Endothelial cell of umbilical vein (primary cell): Measurements from ENCODE around the gene ZNF598. TPM values are rescaled to one million over a fixed set of nuclear protein-coding genes. Genes with fewer than 3 reads are reported as not detected.

ENCODE experiments used
- BruUV-seq: library from RNA; stranded (reverse); fragments of 400-500 nt; replicated peaks from 2 replicates; lab custom pipeline; 2021; lab: Mats Ljungman, UMichigan
- CTCF ChIA-PET: fragments of 300-600, 350-600 bp; sonication (Branson Sonifier 250); formaldehyde crosslinking; loops from one replicate; lab custom pipeline; 2021; ENCODE audit warnings: antibody characterized with exemption, inconsistent platforms; lab: Charles Lee
- POLR2A ChIA-PET: fragments of 300-600, 350-600 bp; sonication (Branson Sonifier 250); formaldehyde crosslinking; loops from one replicate; lab custom pipeline; 2021; ENCODE audit warnings: antibody characterized with exemption, inconsistent platforms; lab: Charles Lee
- DNase-seq: peaks from one replicate; pipeline ENCODE4 v3.0.0-alpha.2; 2011; ENCODE audit warnings: low read depth, low spot score
- FAIRE-seq: peaks from 2 replicates; lab custom pipeline; 2011; peaks lifted over from hg19 to GRCh38; lab: Jason Lieb, UNC
- H2AFZ ChIP-seq: 2 replicates; pipeline ENCODE4 v1.6.0; 2012; ENCODE audit warnings: low read depth, low read length, control low read depth, inconsistent platforms
- H3K27ac ChIP-seq: 2 replicates; pipeline ENCODE4 v1.5.1; 2011; ENCODE audit warnings: low read depth, mild to moderate bottlenecking, control low read depth, low read length, moderate library complexity; ENCODE audit not compliant: insufficient read depth
- H3K27me3 ChIP-seq, 2 experiments: 2 replicates each; pipeline versions ENCODE4 v1.6.0 to v1.6.1; 2011; ENCODE audit warnings: low read length in 2 of 2, mixed read lengths in 1 of 2; ENCODE audit not compliant: control insufficient read depth in 2 of 2, insufficient read depth in 2 of 2
- H3K36me3 ChIP-seq, 2 experiments: 2 replicates in 1 of 2; 3 replicates in 1 of 2; pipeline ENCODE4 v1.5.1; 2011; ENCODE audit warnings: low read length in 2 of 2, mild to moderate bottlenecking in 1 of 2, moderate library complexity in 1 of 2; ENCODE audit not compliant: control insufficient read depth in 2 of 2, insufficient read depth in 2 of 2; ENCODE audit errors: extremely low read depth in 1 of 2
- H3K4me1 ChIP-seq: 3 replicates; pipeline ENCODE4 v1.5.1; 2011; ENCODE audit warnings: mild to moderate bottlenecking, low read length; ENCODE audit not compliant: control insufficient read depth, insufficient read depth; ENCODE audit errors: extremely low read depth
- H3K4me2 ChIP-seq: 2 replicates; pipeline ENCODE4 v1.6.1; 2011; ENCODE audit warnings: low read length, control low read depth, mixed read lengths; ENCODE audit not compliant: insufficient read depth
- H3K4me3 ChIP-seq, 3 experiments: fragments of 200-600 bp in 1 of 3; sonication (generic), shearing (Covaris generic) in 1 of 3; replicated peaks in 1 of 3; 2 replicates each; pipeline ENCODE4 v1.5.1; 2011 to 2016; ENCODE audit warnings: control low read depth in 3 of 3, low read length in 3 of 3, mild to moderate bottlenecking in 2 of 3, inconsistent platforms in 1 of 3, low read depth in 1 of 3, moderate library complexity in 1 of 3; ENCODE audit not compliant: insufficient read depth in 1 of 3
- H3K79me2 ChIP-seq: 2 replicates; pipeline ENCODE4 v1.6.0; 2012; ENCODE audit warnings: low read length, inconsistent platforms; ENCODE audit not compliant: control insufficient read depth, insufficient read depth
- H3K9ac ChIP-seq: replicated peaks from 2 replicates; pipeline ENCODE3; 2011; ENCODE audit warnings: low read length, control low read depth; ENCODE audit not compliant: insufficient read depth; ENCODE audit errors: extremely low read depth
- H3K9me1 ChIP-seq: replicated peaks from 3 replicates; pipeline ENCODE4 v1.6.0; 2011; ENCODE audit warnings: mild to moderate bottlenecking, low read length; ENCODE audit not compliant: control insufficient read depth, insufficient read depth; ENCODE audit errors: extremely low read depth
- H3K9me3 ChIP-seq: replicated peaks from 2 replicates; pipeline ENCODE4 v1.5.1; 2012; ENCODE audit warnings: low read length, inconsistent platforms; ENCODE audit not compliant: control insufficient read depth, insufficient read depth
- H4K20me1 ChIP-seq: replicated peaks from 2 replicates; pipeline ENCODE3; 2011; ENCODE audit warnings: mild to moderate bottlenecking, low read length; ENCODE audit not compliant: control insufficient read depth, insufficient read depth; ENCODE audit errors: extremely low read depth
- CTCF ChIP-seq, 2 donors: IDR thresholded peaks; 1 replicate in 1 of 2; 2 replicates in 1 of 2; pipeline ENCODE4 v1.5.1; 2011; ENCODE audit warnings: low read length in 2 of 2, mild to moderate bottlenecking in 2 of 2, moderate library complexity in 2 of 2, control low read depth in 1 of 2, inconsistent platforms in 1 of 2, low read depth in 1 of 2; ENCODE audit not compliant: insufficient read depth in 1 of 2; ENCODE audit errors: extremely low read depth in 1 of 2
- EZH2 ChIP-seq: IDR thresholded peaks from 2 replicates; pipeline ENCODE4 v1.6.1; 2012; ENCODE audit warnings: borderline replicate concordance, low read depth, mild to moderate bottlenecking, moderate library complexity, low read length, inconsistent platforms; ENCODE audit not compliant: severe bottlenecking
- FOS ChIP-seq: IDR thresholded peaks from 2 replicates; pipeline ENCODE4 v1.6.1; 2011; ENCODE audit warnings: mild to moderate bottlenecking, low read length, moderate library complexity, borderline replicate concordance; ENCODE audit not compliant: insufficient read depth
- GATA2 ChIP-seq: IDR thresholded peaks from 2 replicates; pipeline ENCODE4 v1.7.0; 2011; ENCODE audit warnings: low read depth, mild to moderate bottlenecking, moderate library complexity, mixed read lengths, low read length; ENCODE audit not compliant: insufficient read length, insufficient read depth
- JUN ChIP-seq: IDR thresholded peaks from 2 replicates; pipeline ENCODE4 v1.6.1; 2011; ENCODE audit warnings: borderline replicate concordance, low read depth; ENCODE audit not compliant: insufficient read length, insufficient read depth
- MYC ChIP-seq: IDR thresholded peaks from one replicate; pipeline ENCODE4 v1.6.1; 2011; ENCODE audit warnings: mild to moderate bottlenecking, low read depth, low read length
- POLR2A ChIP-seq: IDR thresholded peaks from 2 replicates; pipeline ENCODE4 v1.6.1; 2012; ENCODE audit warnings: low read depth, mild to moderate bottlenecking, control low read depth, low read length
- dilution Hi-C: fragments of 300-500 bp; cut with MboI; formaldehyde crosslinking; loops from one replicate; pipeline ENCODE4 v1.15.0; 2019; ENCODE audit warnings: low sequenced_read_pairs; ENCODE audit not compliant: extremely low pct_ligation_motif_present
- intact Hi-C: fragments of 100-400 bp; cut with micrococcal nuclease; formaldehyde crosslinking; loops from one replicate; pipeline ENCODE4 v1.10.0; 2022
- polyA plus RNA-seq, 4 experiments: library from polyadenylated mRNA; depleted of rRNA in 3 of 4; stranded (reverse) in 3 of 4; unstranded in 1 of 4; fragments of >200 nt; gene quantifications; 2 replicates each; pipeline versions ENCODE4 v1.2.1 to v1.2.3, GENCODE V29; 2011 to 2012; ENCODE audit warnings: missing spikeins in 1 of 4
- total RNA-seq: library from RNA; stranded (reverse); gene quantifications from 2 replicates; pipeline ENCODE4 v1.2.3, GENCODE V29; 2021

Gene ZNF598
- total and polyA plus RNA-seq, 2 donors (not counting 3 experiments of a cell fraction or from before 2014, with no cell fraction given) = 43.3 to 67.0 TPM

GRCh38 chr16:2006317-2006716 is 3.3 kb downstream of the ZNF598 start:
- no peak overlapping the region for H3K27ac ChIP-seq
- dilution Hi-C loops = no loop called here
- no peaks in the 10 kb centered on the region for H4K20me1 ChIP-seq
- CTCF ChIA-PET = interaction anchor here (1.4 to 4.0 kb wide), 3 partner anchors 134 to 246 kb away, joined by 3 to 85 read pairs (median 14); no protein-coding TSS in a partner anchor
- POLR2A ChIA-PET = no interaction called here
- intact Hi-C loops = no loop called here
- DNase-seq (no peak), FAIRE-seq (no peak)
- peaks cover 72% of the 10 kb centered on the region for H3K79me2 ChIP-seq
- no peaks in the 10 kb centered on the region for H3K9me3 ChIP-seq
- no TSS peak for BruUV-seq
- no peak overlapping the region for H3K9ac ChIP-seq
- H3K27me3 ChIP-seq = no peaks in the 10 kb centered on the region
- no peak overlapping the region for H3K4me2 ChIP-seq
- peaks cover 48% of the 10 kb centered on the region for H3K4me1 ChIP-seq
- H3K4me3 ChIP-seq = no peak overlapping the region
- TF ChIP-seq EZH2 (no peak), POLR2A (no peak), GATA2 (no peak), MYC (no peak), CTCF (IDR thresholded peaks at IDR 0.05; ENCODE audit: extremely low read depth in 1 of 2, insufficient read depth in 1 of 2, low read depth in 1 of 2, low read length in 2 of 2) (no peak), FOS (no peak), JUN (no peak)
- peaks cover 0 to 20% of the 10 kb centered on the region in 2 experiments for H3K36me3 ChIP-seq
- no peaks in the 10 kb centered on the region for H3K9me1 ChIP-seq
- no peak overlapping the region for H2AFZ ChIP-seq
